ENCODE results near the gene ADAT2.

DNA sequence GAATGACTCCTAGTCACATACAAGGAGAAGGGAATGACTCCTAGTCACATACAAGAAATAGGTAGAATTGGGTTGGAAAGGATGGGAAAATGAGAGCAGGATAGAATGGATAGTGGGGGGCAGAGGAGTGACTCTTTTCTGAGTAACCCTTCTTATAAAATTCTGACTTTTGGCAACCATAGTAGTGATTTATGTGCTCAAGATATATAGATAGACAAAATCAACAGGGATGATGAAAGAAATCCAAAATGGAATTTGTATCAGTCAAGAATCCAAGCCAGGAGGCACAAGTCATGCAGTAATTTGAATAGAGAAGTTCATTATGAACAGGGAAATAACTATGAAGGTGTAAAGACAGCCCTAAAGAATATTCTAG, 41.7 kb downstream of the ADAT2 start:
- TF ChIP-seq, protein P1, sequence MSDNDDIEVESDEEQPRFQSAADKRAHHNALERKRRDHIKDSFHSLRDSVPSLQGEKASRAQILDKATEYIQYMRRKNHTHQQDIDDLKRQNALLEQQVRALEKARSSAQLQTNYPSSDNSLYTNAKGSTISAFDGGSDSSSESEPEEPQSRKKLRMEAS (IDR thresholded peaks at IDR 0.05; ENCODE audit: low read depth, low read length): no peak
- TF ChIP-seq POLR2AphosphoS5 (IDR thresholded peaks at IDR 0.05; ENCODE audit: low read length) (no peak), NFXL1 (IDR thresholded peaks at IDR 0.05; ENCODE audit: borderline replicate concordance) (no peak), NBN (IDR thresholded peaks at IDR 0.05) (no peak), FOXK2 (IDR thresholded peaks at IDR 0.05) (no peak)
- TF ChIP-seq, protein P2, sequence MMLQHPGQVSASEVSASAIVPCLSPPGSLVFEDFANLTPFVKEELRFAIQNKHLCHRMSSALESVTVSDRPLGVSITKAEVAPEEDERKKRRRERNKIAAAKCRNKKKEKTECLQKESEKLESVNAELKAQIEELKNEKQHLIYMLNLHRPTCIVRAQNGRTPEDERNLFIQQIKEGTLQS (IDR thresholded peaks at IDR 0.05; ENCODE audit: borderline replicate concordance, extremely low read depth, low read depth, low read length): no peak

Measured in GM12878 (cell line).